ENCODE measurements around the gene PDIK1L.

Gene PDIK1L

GRCh38 chr1:26169198-26169554 lies 57.6 kb downstream of the PDIK1L start:
- FAIRE-seq, result no peak
- DNase-seq (ENCODE audit: insufficient read length, low spot score), result no peak

GRCh38 chr1:26169669-26170471 lies 58.2 kb downstream of the PDIK1L start, which contains the start of gene ZNF593:
TSS of gene ZNF593 (plus strand) at chr1:26169908. CDS start at chr1:26169984, 76 bp downstream.
- FAIRE-seq, result peak; percentile 97

DNA sequence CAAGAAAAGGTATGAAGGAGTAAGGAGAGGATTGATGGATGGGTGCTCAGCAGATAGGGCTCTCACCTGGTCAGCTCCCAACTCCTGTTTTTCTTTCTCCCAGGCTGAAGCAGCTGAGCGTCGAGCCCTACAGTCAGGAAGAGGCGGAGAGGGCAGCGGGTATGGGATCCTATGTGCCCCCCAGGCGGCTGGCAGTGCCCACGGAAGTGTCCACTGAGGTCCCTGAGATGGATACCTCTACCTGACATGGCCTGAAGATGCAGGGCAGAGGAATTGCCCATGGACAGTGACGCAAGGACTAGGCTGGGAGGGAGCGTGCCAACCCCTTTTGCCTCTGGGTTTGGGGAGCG lies 58.8 kb downstream of the PDIK1L start:
- no peak for FAIRE-seq
- DNase-seq (ENCODE audit: insufficient read length, low spot score), result no peak

More at GRCh38 chr1:26169669-26170471, 58.2 kb downstream of the PDIK1L start, which contains the start of gene ZNF593:
- DNase-seq (ENCODE audit: insufficient read length, low spot score), result peak; percentile 94

- no peak for DNase-seq (ENCODE audit: insufficient read length, low spot score)
- FAIRE-seq, result no peak
Measured at GRCh38 chr1:26171084-26172072, 59.8 kb downstream of the PDIK1L start, which contains the start of gene ZNF593OS. TSS of gene ZNF593OS (minus strand) at chr1:26171832. CDS start at chr1:26171661, 171 bp downstream.

Data from HTR-8/SVneo (cell line).